ENCODE data around the gene LMOD2. TPM values are rescaled to one million over a fixed set of nuclear protein-coding genes. Genes with fewer than 3 reads are reported as not detected.

LMOD2 gene
- total and polyA plus RNA-seq, 9 of the 15 experiments (the other 6 are each of a cell fraction or from before 2014, with no cell fraction given), result 0.04 TPM; not detected in 8

- no peak for TF ChIP-seq SRF (CRISPR knock-in tag; IDR thresholded peaks at IDR 0.05)
- no peak for TF ChIP-seq FOXM1 (IDR thresholded peaks at IDR 0.05; ENCODE audit: low read depth)
- no peak for TF ChIP-seq FOXM1 (CRISPR knock-in tag; IDR thresholded peaks at IDR 0.05; ENCODE audit: low read depth)
- no peak for TF ChIP-seq ZNF668 (CRISPR knock-in tag; IDR thresholded peaks at IDR 0.05)
- TF ChIP-seq ZZZ3 (IDR thresholded peaks at IDR 0.05), result no peak
- no peak for TF ChIP-seq GATAD2B (IDR thresholded peaks at IDR 0.05; ENCODE audit: borderline replicate concordance)
- TF ChIP-seq PRDM10 (IDR thresholded peaks at IDR 0.05; ENCODE audit: partially characterized antibody), result no peak
- no peak for TF ChIP-seq ZNF57 (CRISPR knock-in tag; IDR thresholded peaks at IDR 0.05)
- no peak for TF ChIP-seq ZNF584 (CRISPR knock-in tag; IDR thresholded peaks at IDR 0.05; ENCODE audit: low read depth)
- TF ChIP-seq TCF3 (CRISPR knock-in tag; IDR thresholded peaks at IDR 0.05), result no peak
- TF ChIP-seq FOXJ2 (tag; IDR thresholded peaks at IDR 0.05), result no peak
- TF ChIP-seq ZC3H11A (IDR thresholded peaks at IDR 0.05; ENCODE audit: low read depth, low read length), result no peak
- TF ChIP-seq STAT6 (CRISPR knock-in tag; IDR thresholded peaks at IDR 0.05), result no peak
- no peak for TF ChIP-seq NR2C2 (CRISPR knock-in tag; IDR thresholded peaks at IDR 0.05)
- TF ChIP-seq NR2C2 (tag; IDR thresholded peaks at IDR 0.05), result no peak
- TF ChIP-seq STAT5B (CRISPR knock-in tag; IDR thresholded peaks at IDR 0.05), result no peak
- TF ChIP-seq ADNP (tag; IDR thresholded peaks at IDR 0.05), result no peak
- TF ChIP-seq POU5F1 (IDR thresholded peaks at IDR 0.05; ENCODE audit: borderline replicate concordance, low read depth, low read length, partially characterized antibody), result no peak
- no peak for TF ChIP-seq MLLT1 (IDR thresholded peaks at IDR 0.05)
- TF ChIP-seq NCOA2 (IDR thresholded peaks at IDR 0.05; ENCODE audit: partially characterized antibody in 2 of 2), result no peak
These were observed 48.2 kb upstream of the LMOD2 start (continued) for GRCh38 chr7:123607423-123607975.
